BE2C (cell line): ENCODE data around the gene INPP5B.
"Not testable (repeated sequence)": the region's sequence is repeated elsewhere in the genome, so short reads cannot be mapped to it uniquely, and the experiment has no call there.

ENCODE experiments used
- DNase-seq: peaks from one replicate; pipeline ENCODE4 v3.0.0-alpha.2; 2020
- H3K27me3 ChIP-seq: fragments of 250-450 bp; sonication (Bioruptor Pico); 2 replicates; pipeline ENCODE4 v1.5.1; 2020; ENCODE audit warnings: mild to moderate bottlenecking
- H3K36me3 ChIP-seq: fragments of 250-450 bp; sonication (Bioruptor Pico); 2 replicates; pipeline ENCODE4 v1.5.1; 2020; ENCODE audit warnings: mild to moderate bottlenecking
- H3K4me1 ChIP-seq: fragments of 250-450 bp; sonication (Bioruptor Pico); 2 replicates; pipeline ENCODE4 v1.5.1; 2020
- H3K4me3 ChIP-seq: 2 replicates; pipeline ENCODE4 v1.5.1; 2011; ENCODE audit warnings: low read depth, low read length
- H3K9me3 ChIP-seq: fragments of 250-450 bp; sonication (Bioruptor Pico); 2 replicates; pipeline ENCODE4 v1.5.1; 2020
- TF ChIP-seq, protein P1 (sequence below): IDR thresholded peaks from 2 replicates; pipeline ENCODE4 v1.5.1; 2012; ENCODE audit warnings: mild to moderate bottlenecking, low read depth, low read length

The INPP5B gene

DNA sequence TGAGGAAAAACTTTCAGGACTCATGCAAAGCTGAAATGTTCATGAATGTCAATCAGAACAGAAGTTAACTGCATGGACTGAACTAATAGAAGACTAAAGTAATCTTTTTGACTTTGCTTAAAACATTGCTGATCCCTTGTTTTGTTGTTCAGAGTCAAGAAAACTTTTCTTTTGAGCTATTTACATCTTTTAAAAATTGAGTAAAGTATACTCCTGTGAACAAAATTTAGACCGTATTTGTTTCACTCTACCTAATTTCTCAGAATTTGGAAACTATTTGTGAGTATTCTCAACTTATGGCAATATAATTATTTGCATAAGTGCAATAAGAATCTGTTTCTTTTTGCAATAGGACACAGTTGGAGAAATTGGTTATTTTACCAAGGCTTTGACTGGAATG is 41.1 kb downstream of the INPP5B start:
- H3K4me3 ChIP-seq: no peak overlapping the region
- no peaks in the 10 kb centered on the region for H3K4me1 ChIP-seq
- DNase-seq: no peak
- H3K27me3 ChIP-seq: no peaks in the 10 kb centered on the region
- TF ChIP-seq, protein P1, sequence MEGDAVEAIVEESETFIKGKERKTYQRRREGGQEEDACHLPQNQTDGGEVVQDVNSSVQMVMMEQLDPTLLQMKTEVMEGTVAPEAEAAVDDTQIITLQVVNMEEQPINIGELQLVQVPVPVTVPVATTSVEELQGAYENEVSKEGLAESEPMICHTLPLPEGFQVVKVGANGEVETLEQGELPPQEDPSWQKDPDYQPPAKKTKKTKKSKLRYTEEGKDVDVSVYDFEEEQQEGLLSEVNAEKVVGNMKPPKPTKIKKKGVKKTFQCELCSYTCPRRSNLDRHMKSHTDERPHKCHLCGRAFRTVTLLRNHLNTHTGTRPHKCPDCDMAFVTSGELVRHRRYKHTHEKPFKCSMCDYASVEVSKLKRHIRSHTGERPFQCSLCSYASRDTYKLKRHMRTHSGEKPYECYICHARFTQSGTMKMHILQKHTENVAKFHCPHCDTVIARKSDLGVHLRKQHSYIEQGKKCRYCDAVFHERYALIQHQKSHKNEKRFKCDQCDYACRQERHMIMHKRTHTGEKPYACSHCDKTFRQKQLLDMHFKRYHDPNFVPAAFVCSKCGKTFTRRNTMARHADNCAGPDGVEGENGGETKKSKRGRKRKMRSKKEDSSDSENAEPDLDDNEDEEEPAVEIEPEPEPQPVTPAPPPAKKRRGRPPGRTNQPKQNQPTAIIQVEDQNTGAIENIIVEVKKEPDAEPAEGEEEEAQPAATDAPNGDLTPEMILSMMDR: no peak
- H3K36me3 ChIP-seq: no peaks in the 10 kb centered on the region
- no peaks in the 10 kb centered on the region for H3K9me3 ChIP-seq

DNA sequence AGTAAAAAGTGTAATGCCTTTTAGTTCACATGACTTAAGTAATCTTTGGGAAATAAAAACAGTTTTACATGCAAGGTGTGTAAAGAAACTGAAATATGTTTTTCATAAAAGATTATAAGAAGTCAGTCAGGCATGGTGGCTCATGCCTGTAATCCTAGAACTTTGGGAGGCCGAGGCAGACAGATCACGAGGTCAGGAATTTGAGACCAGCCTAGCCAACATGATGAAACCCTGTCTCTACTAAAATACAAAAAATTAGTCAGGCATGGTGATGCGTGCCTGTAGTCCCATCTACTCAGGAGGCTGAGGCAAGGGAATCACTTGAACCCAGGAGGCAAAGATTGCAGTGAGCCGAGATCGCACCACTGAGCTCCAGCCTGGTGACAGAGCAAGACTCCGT is 42.9 kb downstream of the INPP5B start:
- DNase-seq, H3K4me3 ChIP-seq, H3K4me1 ChIP-seq: not testable (repeated sequence)

DNA sequence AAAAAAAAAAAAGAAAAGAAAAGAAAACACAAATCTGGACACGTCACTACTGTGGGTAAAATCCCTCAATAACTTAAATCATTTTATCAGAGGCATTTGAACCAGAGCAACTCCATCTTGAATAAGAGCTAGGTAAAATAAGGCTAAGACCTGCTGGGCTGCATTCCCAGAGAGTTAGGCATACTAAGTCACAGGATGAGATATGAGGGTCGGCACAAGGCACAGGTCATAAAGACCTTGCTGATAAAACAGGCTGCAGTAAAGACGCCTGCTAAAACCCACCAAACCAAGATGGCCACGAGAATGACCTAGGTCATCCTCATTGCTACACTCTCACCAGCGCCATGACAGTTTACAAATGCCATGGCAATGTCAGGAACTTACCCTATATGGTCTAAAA is 43.9 kb downstream of the INPP5B start:
- Histone ChIP-seq H3K36me3 (no peaks in the 10 kb centered on the region), H3K4me1 (no peaks in the 10 kb centered on the region), H3K4me3 (no peak overlapping the region), H3K9me3 (no peaks in the 10 kb centered on the region), H3K27me3 (no peaks in the 10 kb centered on the region)
- TF ChIP-seq, protein P1: no peak
- no peak for DNase-seq

More for the DNA sequence above, 42.9 kb downstream of the INPP5B start:
- H3K27me3 ChIP-seq, H3K9me3 ChIP-seq, H3K36me3 ChIP-seq: not testable (repeated sequence)

DNA sequence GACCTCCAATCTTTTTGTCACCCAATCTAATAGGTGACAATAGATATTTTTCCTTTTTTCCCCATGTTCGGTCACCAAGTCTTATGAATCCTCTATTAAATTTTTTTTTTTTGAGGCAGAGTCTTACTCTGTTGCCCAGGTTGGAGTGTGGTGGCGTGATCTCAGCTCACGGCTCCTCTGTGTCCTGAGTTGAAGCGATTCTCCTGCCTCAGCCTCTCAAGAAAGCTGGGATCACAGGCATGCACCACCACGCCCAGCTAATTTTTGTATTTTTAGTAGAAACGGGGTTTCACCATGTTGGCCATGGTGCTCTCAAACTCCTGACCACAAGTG is 45.0 kb downstream of the INPP5B start:
- Histone ChIP-seq H3K4me1 (no peaks in the 10 kb centered on the region), H3K4me3 (no peak overlapping the region), H3K27me3 (no peaks in the 10 kb centered on the region), H3K36me3 (no peaks in the 10 kb centered on the region), H3K9me3 (no peaks in the 10 kb centered on the region)
- TF ChIP-seq, protein P1: no peak
- DNase-seq: no peak

DNA sequence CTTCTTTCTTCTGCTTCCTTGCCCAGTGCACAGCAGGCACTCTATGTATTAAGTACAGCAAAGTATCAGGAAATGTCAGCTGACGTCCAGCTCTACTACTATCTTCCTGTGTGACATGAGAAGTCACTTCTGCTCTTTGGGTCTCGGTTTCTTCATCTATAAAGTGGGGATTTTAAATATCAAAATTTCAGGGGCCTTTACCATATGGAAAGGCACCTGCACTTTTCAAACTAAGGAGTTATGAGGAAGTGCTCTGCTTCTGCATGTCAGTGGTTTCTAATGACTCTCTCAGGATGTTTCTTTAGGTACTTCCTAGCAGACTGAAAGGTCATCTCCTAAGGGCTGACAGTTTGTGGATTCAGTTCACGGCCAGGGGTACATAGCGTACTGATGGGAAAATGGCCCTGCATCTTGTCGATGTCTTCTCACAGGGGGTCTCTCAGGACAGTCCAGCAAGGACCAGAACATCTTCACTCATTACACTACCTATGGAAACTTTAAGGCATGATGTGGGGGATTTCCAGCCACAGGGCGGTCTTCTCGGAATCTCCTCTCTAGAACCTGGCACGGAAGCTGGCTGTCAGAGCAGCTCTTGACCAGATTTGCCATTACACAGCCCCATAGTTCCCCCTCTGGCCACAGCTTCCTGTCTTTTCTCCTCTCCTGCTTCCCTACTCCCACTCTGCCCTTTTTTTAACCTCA is 45.5 kb downstream of the INPP5B start:
- TF ChIP-seq, protein P1: no peak
- H3K4me3 ChIP-seq: no peak overlapping the region
- H3K36me3 ChIP-seq: no peaks in the 10 kb centered on the region
- H3K9me3 ChIP-seq: no peaks in the 10 kb centered on the region
- no peak for DNase-seq
- H3K27me3 ChIP-seq: no peaks in the 10 kb centered on the region
- H3K4me1 ChIP-seq: no peaks in the 10 kb centered on the region

DNA sequence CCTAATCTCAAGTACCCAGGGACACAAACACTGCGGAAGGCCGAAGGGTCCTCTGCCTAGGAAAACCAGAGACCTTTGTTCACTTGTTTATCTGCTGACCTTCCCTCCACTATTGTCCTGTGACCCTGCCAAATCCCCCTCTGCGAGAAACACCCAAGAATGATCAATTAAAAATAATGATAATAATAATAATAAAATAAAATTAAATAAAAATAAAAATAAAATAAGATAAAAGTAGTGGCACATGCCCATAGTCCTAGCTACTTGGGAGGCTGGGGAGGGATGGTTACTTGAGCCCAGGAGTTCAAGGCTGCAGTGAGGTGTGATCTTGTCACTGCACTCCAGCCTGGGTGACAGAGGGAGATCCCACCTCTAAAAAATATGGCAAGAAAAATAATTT is 49.3 kb downstream of the INPP5B start:
- not testable (repeated sequence) for H3K4me1 ChIP-seq, H3K27me3 ChIP-seq, DNase-seq, H3K9me3 ChIP-seq, H3K4me3 ChIP-seq, H3K36me3 ChIP-seq

DNA sequence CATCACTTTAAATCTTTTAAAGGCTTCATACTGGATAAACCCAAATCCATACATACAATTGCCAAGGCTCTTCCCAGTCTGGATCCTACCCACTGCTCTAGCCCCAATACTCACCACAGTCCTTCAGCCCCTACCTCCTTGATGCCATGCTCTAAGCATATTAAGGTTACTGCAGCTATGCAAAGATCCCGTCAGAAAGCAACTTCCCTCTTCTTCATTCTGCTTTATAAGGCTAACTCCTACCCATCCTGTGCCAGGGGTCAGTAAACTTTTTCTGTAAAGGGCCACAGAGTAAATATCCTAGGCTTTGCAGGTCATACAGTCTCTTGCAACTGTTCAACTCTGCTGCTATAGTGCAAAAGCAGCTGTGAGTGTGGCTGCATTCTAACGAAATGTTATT is 53.2 kb downstream of the INPP5B start:
- DNase-seq: no peak
- H3K27me3 ChIP-seq: no peaks in the 10 kb centered on the region
- no peak overlapping the region for H3K4me3 ChIP-seq
- TF ChIP-seq, protein P1: no peak
- no peaks in the 10 kb centered on the region for H3K9me3 ChIP-seq
- no peaks in the 10 kb centered on the region for H3K36me3 ChIP-seq
- H3K4me1 ChIP-seq: no peaks in the 10 kb centered on the region
